Measurements from ENCODE around the gene RUSC1.

The RUSC1 gene

GRCh38 chr1:155304558-155305063, 16.1 kb upstream of the RUSC1 start:
- TF ChIP-seq, protein P1, sequence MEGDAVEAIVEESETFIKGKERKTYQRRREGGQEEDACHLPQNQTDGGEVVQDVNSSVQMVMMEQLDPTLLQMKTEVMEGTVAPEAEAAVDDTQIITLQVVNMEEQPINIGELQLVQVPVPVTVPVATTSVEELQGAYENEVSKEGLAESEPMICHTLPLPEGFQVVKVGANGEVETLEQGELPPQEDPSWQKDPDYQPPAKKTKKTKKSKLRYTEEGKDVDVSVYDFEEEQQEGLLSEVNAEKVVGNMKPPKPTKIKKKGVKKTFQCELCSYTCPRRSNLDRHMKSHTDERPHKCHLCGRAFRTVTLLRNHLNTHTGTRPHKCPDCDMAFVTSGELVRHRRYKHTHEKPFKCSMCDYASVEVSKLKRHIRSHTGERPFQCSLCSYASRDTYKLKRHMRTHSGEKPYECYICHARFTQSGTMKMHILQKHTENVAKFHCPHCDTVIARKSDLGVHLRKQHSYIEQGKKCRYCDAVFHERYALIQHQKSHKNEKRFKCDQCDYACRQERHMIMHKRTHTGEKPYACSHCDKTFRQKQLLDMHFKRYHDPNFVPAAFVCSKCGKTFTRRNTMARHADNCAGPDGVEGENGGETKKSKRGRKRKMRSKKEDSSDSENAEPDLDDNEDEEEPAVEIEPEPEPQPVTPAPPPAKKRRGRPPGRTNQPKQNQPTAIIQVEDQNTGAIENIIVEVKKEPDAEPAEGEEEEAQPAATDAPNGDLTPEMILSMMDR (IDR thresholded peaks at IDR 0.05; ENCODE audit: low read depth, low read length, missing control alignments) = no peak
- no peak overlapping the region for H3K4me3 ChIP-seq (replicated peaks; ENCODE audit: low read depth, low read length)
- DNase-seq (ENCODE audit: extremely low read depth, low read depth) = no peak

- no peak for DNase-seq (ENCODE audit: extremely low read depth, low read depth)
- TF ChIP-seq, protein P1 (IDR thresholded peaks at IDR 0.05; ENCODE audit: low read depth, low read length, missing control alignments) = no peak
These were observed 14.8 kb upstream of the RUSC1 start for GRCh38 chr1:155305881-155306391.

GRCh38 chr1:155307247-155307740, 13.4 kb upstream of the RUSC1 start:
- no peak for DNase-seq (ENCODE audit: extremely low read depth, low read depth)
- TF ChIP-seq, protein P1 (IDR thresholded peaks at IDR 0.05; ENCODE audit: low read depth, low read length, missing control alignments) = peak; percentile 51
- no peak overlapping the region for H3K4me3 ChIP-seq (replicated peaks; ENCODE audit: low read depth, low read length)

More at GRCh38 chr1:155305881-155306391, 14.8 kb upstream of the RUSC1 start:
- no peak overlapping the region for H3K4me3 ChIP-seq (replicated peaks; ENCODE audit: low read depth, low read length)

- H3K4me3 ChIP-seq (replicated peaks; ENCODE audit: low read depth, low read length) = peak within 1 kb of the TSS; percentile 74
- DNase-seq (ENCODE audit: extremely low read depth, low read depth) = peak; percentile 99
- TF ChIP-seq, protein P1 (IDR thresholded peaks at IDR 0.05; ENCODE audit: low read depth, low read length, missing control alignments) = no peak
These were observed 11.9 kb upstream of the RUSC1 start, which contains the start of gene FDPS for GRCh38 chr1:155308493-155309422. Gene FDPS (plus strand): TSS chr1:155308866. CDS start chr1:155309790, 924 bp downstream.

- DNase-seq (ENCODE audit: extremely low read depth, low read depth) = no peak
- TF ChIP-seq, protein P1 (IDR thresholded peaks at IDR 0.05; ENCODE audit: low read depth, low read length, missing control alignments) = no peak
- H3K4me3 ChIP-seq (replicated peaks; ENCODE audit: low read depth, low read length) = peak overlapping the region; percentile 74
These were observed 11.2 kb upstream of the RUSC1 start for GRCh38 chr1:155309423-155310021.

DNA sequence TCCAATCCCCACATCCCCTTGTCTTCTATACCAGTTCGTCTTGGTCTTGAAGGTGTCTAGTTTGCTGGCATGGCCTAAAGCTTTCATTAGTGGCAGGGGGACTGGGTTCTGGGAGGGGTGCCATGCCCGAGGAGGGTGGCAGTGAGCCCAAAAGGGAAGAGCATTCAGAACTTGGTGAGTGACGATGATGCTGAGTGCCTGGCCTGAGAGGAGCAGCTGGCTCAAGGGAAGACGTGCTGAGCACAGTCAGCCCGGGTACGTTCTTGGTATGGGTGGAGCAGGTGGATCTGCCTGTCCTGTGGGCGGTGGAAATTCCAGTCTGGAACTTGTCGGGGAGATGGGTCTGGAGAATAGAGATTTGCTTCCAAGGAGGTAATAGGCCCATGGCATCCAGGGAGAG, 7.4 kb upstream of the RUSC1 start:
- TF ChIP-seq, protein P1 (IDR thresholded peaks at IDR 0.05; ENCODE audit: low read depth, low read length, missing control alignments) = no peak
- DNase-seq (ENCODE audit: extremely low read depth, low read depth) = no peak
- H3K4me3 ChIP-seq (replicated peaks; ENCODE audit: low read depth, low read length) = no peak overlapping the region

Data from HFF-Myc (cell line).